Activated naive CD8-positive, alpha-beta T cell treated with anti-CD3 and anti-CD28 coated beads for 36 hours (primary cell): ENCODE results near the gene FAM227A. TPM values are rescaled to one million over a fixed set of nuclear protein-coding genes. Genes with fewer than 3 reads are reported as not detected.
"Not testable (repeated sequence)": the region's sequence is repeated elsewhere in the genome, so short reads cannot be mapped to it uniquely, and the experiment has no call there.

Experiments
- DNase-seq: peaks from one replicate; pipeline ENCODE4 v3.0.0; 2021
- H3K27ac Mint-ChIP-seq: one replicate; pipeline ENCODE4 v1.8.0; 2022; ENCODE audit warnings: mild to moderate bottlenecking, moderate library complexity, mixed read lengths
- H3K27me3 Mint-ChIP-seq: one replicate; pipeline ENCODE4 v1.8.0; 2022; ENCODE audit warnings: mild to moderate bottlenecking, mixed read lengths
- H3K36me3 Mint-ChIP-seq: one replicate; pipeline ENCODE4 v1.8.0; 2021; ENCODE audit warnings: mild to moderate bottlenecking, mixed read lengths
- H3K4me1 Mint-ChIP-seq: one replicate; pipeline ENCODE4 v1.8.0; 2021; ENCODE audit warnings: mixed read lengths
- H3K4me3 Mint-ChIP-seq: one replicate; pipeline ENCODE4 v1.8.0; 2022; ENCODE audit warnings: mild to moderate bottlenecking, moderate library complexity, mixed read lengths
- H3K9me3 Mint-ChIP-seq: one replicate; pipeline ENCODE4 v1.8.0; 2022; ENCODE audit warnings: mixed read lengths
- total RNA-seq, 2 experiments: library from RNA; stranded (reverse); gene quantifications; one replicate each; pipeline ENCODE4 v1.2.3, GENCODE V29; 2021

The FAM227A gene
- total RNA-seq, 2 experiments from 2014 or later = 0.35 to 0.50 TPM

GRCh38 chr22:38689651-38690050 lies 33.5 kb upstream of the FAM227A start:
- H3K9me3 Mint-ChIP-seq = no peaks in the 10 kb centered on the region
- no peaks in the 10 kb centered on the region for H3K27me3 Mint-ChIP-seq
- H3K4me3 Mint-ChIP-seq = no peak overlapping the region
- H3K4me1 Mint-ChIP-seq = peaks cover 14% of the 10 kb centered on the region
- no peak for DNase-seq
- peaks cover 28% of the 10 kb centered on the region for H3K36me3 Mint-ChIP-seq
- no peak overlapping the region for H3K27ac Mint-ChIP-seq

- Mint-ChIP-seq H3K4me1 (peaks cover 18% of the 10 kb centered on the region), H3K27ac (peak overlapping the region; percentile 6), H3K4me3 (no peak overlapping the region), H3K9me3 (no peaks in the 10 kb centered on the region), H3K27me3 (no peaks in the 10 kb centered on the region), H3K36me3 (peaks cover 42% of the 10 kb centered on the region)
- DNase-seq = no peak
Measured at GRCh38 chr22:38685761-38686160, 29.6 kb upstream of the FAM227A start.

GRCh38 chr22:38684895-38685294 lies 28.7 kb upstream of the FAM227A start:
- H3K9me3 Mint-ChIP-seq = no peaks in the 10 kb centered on the region
- H3K36me3 Mint-ChIP-seq = peaks cover 41% of the 10 kb centered on the region
- no peaks in the 10 kb centered on the region for H3K27me3 Mint-ChIP-seq
- DNase-seq = no peak
- H3K4me1 Mint-ChIP-seq = peaks cover 20% of the 10 kb centered on the region
- H3K4me3 Mint-ChIP-seq = no peak overlapping the region
- H3K27ac Mint-ChIP-seq = peak overlapping the region; percentile 65

- H3K36me3 Mint-ChIP-seq = peaks cover 39% of the 10 kb centered on the region
- DNase-seq = peak; percentile 89
- H3K27ac Mint-ChIP-seq = peak within 1 kb of the TSS; percentile 93
- peak within 1 kb of the TSS; percentile 91 for H3K4me3 Mint-ChIP-seq
- H3K9me3 Mint-ChIP-seq = no peaks in the 10 kb centered on the region
- H3K27me3 Mint-ChIP-seq = no peaks in the 10 kb centered on the region
- peaks cover 19% of the 10 kb centered on the region for H3K4me1 Mint-ChIP-seq
Measured at GRCh38 chr22:38681582-38682335, 25.6 kb upstream of the FAM227A start, which contains the start of gene TOMM22. Gene TOMM22, plus strand, starts transcription at chr22:38681957. Its CDS starts 22 bp downstream, at chr22:38681979.

GRCh38 chr22:38675833-38676232 lies 19.6 kb upstream of the FAM227A start:
- no peak overlapping the region for H3K27ac Mint-ChIP-seq
- no peak for DNase-seq
- H3K9me3 Mint-ChIP-seq = no peaks in the 10 kb centered on the region
- no peaks in the 10 kb centered on the region for H3K27me3 Mint-ChIP-seq
- peaks cover 3% of the 10 kb centered on the region for H3K4me1 Mint-ChIP-seq
- H3K4me3 Mint-ChIP-seq = no peak overlapping the region
- peaks cover 13% of the 10 kb centered on the region for H3K36me3 Mint-ChIP-seq

- Mint-ChIP-seq H3K27me3 (no peaks in the 10 kb centered on the region), H3K4me1 (no peaks in the 10 kb centered on the region), H3K9me3 (no peaks in the 10 kb centered on the region), H3K4me3 (no peak overlapping the region), H3K27ac (no peak overlapping the region), H3K36me3 (peaks cover 14% of the 10 kb centered on the region)
- DNase-seq = no peak
Measured at GRCh38 chr22:38674888-38675287, 18.7 kb upstream of the FAM227A start.

GRCh38 chr22:38657045-38657909 lies 1.1 kb upstream of the FAM227A start:
- Mint-ChIP-seq H3K27me3 (no peaks in the 10 kb centered on the region), H3K27ac (peak overlapping the region; percentile 98), H3K4me1 (peaks cover 15% of the 10 kb centered on the region), H3K4me3 (peak overlapping the region; percentile 92), H3K9me3 (no peaks in the 10 kb centered on the region), H3K36me3 (peaks cover 2% of the 10 kb centered on the region)
- DNase-seq = peak; percentile 52

- Mint-ChIP-seq H3K4me1 (peaks cover 15% of the 10 kb centered on the region), H3K27ac (peak overlapping the region; percentile 98), H3K4me3 (peak overlapping the region; percentile 92), H3K36me3 (peaks cover 2% of the 10 kb centered on the region), H3K27me3 (no peaks in the 10 kb centered on the region), H3K9me3 (no peaks in the 10 kb centered on the region)
- DNase-seq = no peak
Measured at GRCh38 chr22:38655519-38656255, 505 bp downstream of the FAM227A start.

GRCh38 chr22:38653741-38654140 lies 2.5 kb downstream of the FAM227A start:
- Mint-ChIP-seq H3K27me3 (no peaks in the 10 kb centered on the region), H3K27ac (no peak overlapping the region), H3K4me1 (peaks cover 15% of the 10 kb centered on the region), H3K9me3 (no peaks in the 10 kb centered on the region), H3K36me3 (peaks cover 2% of the 10 kb centered on the region), H3K4me3 (no peak overlapping the region)
- DNase-seq = no peak

- Mint-ChIP-seq H3K36me3 (no peaks in the 10 kb centered on the region), H3K9me3 (no peaks in the 10 kb centered on the region), H3K27me3 (no peaks in the 10 kb centered on the region), H3K4me1 (peaks cover 11% of the 10 kb centered on the region), H3K27ac (no peak overlapping the region), H3K4me3 (no peak overlapping the region)
- DNase-seq = no peak
Measured at GRCh38 chr22:38652859-38653258, 3.3 kb downstream of the FAM227A start.

GRCh38 chr22:38649841-38650522 lies 6.2 kb downstream of the FAM227A start:
- H3K4me1 Mint-ChIP-seq = peaks cover 3% of the 10 kb centered on the region
- no peaks in the 10 kb centered on the region for H3K27me3 Mint-ChIP-seq
- H3K36me3 Mint-ChIP-seq = no peaks in the 10 kb centered on the region
- no peak overlapping the region for H3K27ac Mint-ChIP-seq
- no peak overlapping the region for H3K4me3 Mint-ChIP-seq
- no peak for DNase-seq
- no peaks in the 10 kb centered on the region for H3K9me3 Mint-ChIP-seq

- Mint-ChIP-seq H3K9me3 (no peaks in the 10 kb centered on the region), H3K4me3 (no peak overlapping the region), H3K27ac (no peak overlapping the region), H3K4me1 (no peaks in the 10 kb centered on the region), H3K36me3 (no peaks in the 10 kb centered on the region), H3K27me3 (no peaks in the 10 kb centered on the region)
- DNase-seq = no peak
Measured at GRCh38 chr22:38645430-38645829, 10.8 kb downstream of the FAM227A start.

GRCh38 chr22:38644245-38644644 lies 11.9 kb downstream of the FAM227A start:
- H3K9me3 Mint-ChIP-seq, H3K4me3 Mint-ChIP-seq, DNase-seq, H3K36me3 Mint-ChIP-seq, H3K27me3 Mint-ChIP-seq, H3K4me1 Mint-ChIP-seq, H3K27ac Mint-ChIP-seq: not testable (repeated sequence)

GRCh38 chr22:38641476-38642040 lies 14.6 kb downstream of the FAM227A start:
- Mint-ChIP-seq H3K9me3 (no peaks in the 10 kb centered on the region), H3K27me3 (no peaks in the 10 kb centered on the region), H3K4me3 (no peak overlapping the region), H3K4me1 (no peaks in the 10 kb centered on the region), H3K36me3 (no peaks in the 10 kb centered on the region), H3K27ac (no peak overlapping the region)
- no peak for DNase-seq
